Smooth muscle cell (in vitro differentiated cells): ENCODE data around the gene ANTXRL. TPM values are rescaled to one million over a fixed set of nuclear protein-coding genes. Genes with fewer than 3 reads are reported as not detected.

ENCODE experiments used
- DNase-seq: peaks from one replicate; lab custom pipeline; 2025; ENCODE audit not compliant: unreplicated experiment; lab: John Stamatoyannopoulos, UW
- H2AFZ ChIP-seq: fragments of 200-600 bp; sonication (generic); 2 replicates; pipeline ENCODE4 v1.6.0; 2016; ENCODE audit warnings: antibody characterized with exemption, low read depth, mild to moderate bottlenecking
- H3F3A ChIP-seq: fragments of 200-600 bp; sonication (generic); 2 replicates; pipeline ENCODE4 v1.6.0; 2017; ENCODE audit warnings: antibody characterized with exemption, low read depth
- H3K27ac ChIP-seq: fragments of 200-600 bp; sonication (generic); 2 replicates; pipeline ENCODE4 v1.5.1; 2016; ENCODE audit warnings: low read depth, mild to moderate bottlenecking
- H3K27me3 ChIP-seq: fragments of 200-600 bp; sonication (generic); 2 replicates; pipeline ENCODE4 v1.6.1; 2016; ENCODE audit warnings: low read depth, mild to moderate bottlenecking
- H3K36me3 ChIP-seq: fragments of 200-600 bp; sonication (generic); 2 replicates; pipeline ENCODE4 v1.5.1; 2016; ENCODE audit warnings: low read depth
- H3K4me1 ChIP-seq: fragments of 200-600 bp; sonication (generic); 2 replicates; pipeline ENCODE4 v1.5.1; 2016; ENCODE audit warnings: low read depth
- H3K4me2 ChIP-seq: fragments of 200-600 bp; sonication (generic); 2 replicates; pipeline ENCODE4 v1.6.0; 2016; ENCODE audit warnings: mild to moderate bottlenecking
- H3K4me3 ChIP-seq: fragments of 200-600 bp; sonication (generic); 2 replicates; pipeline ENCODE4 v1.5.1; 2016; ENCODE audit warnings: mild to moderate bottlenecking
- H3K79me2 ChIP-seq: fragments of 200-600 bp; sonication (generic); 2 replicates; pipeline ENCODE4 v1.6.0; 2016; ENCODE audit warnings: low read depth, mild to moderate bottlenecking
- H3K9ac ChIP-seq: fragments of 200-600 bp; sonication (generic); 2 replicates; pipeline ENCODE4 v1.6.0; 2016; ENCODE audit warnings: low read depth
- H3K9me3 ChIP-seq: fragments of 200-600 bp; sonication (generic); replicated peaks from 2 replicates; pipeline ENCODE4 v1.5.1; 2016; ENCODE audit warnings: low read depth
- H4K20me1 ChIP-seq: fragments of 200-600 bp; sonication (generic); 2 replicates; pipeline ENCODE4 v1.6.0; 2016; ENCODE audit warnings: low read depth
- CTCF ChIP-seq: fragments of 200-600 bp; sonication (generic); IDR thresholded peaks from 2 replicates; pipeline ENCODE4 v1.5.1; 2017; ENCODE audit warnings: borderline replicate concordance, mild to moderate bottlenecking, antibody characterized with exemption; ENCODE audit not compliant: insufficient read depth, poor library complexity, severe bottlenecking
- WGBS: methylation state at CpG from one replicate; pipeline ENCODE4 v1.1.7; 2016; ENCODE audit warnings: low lambda C conversion rate; 5-methylcytosine and 5-hydroxymethylcytosine counted together
- polyA plus RNA-seq: library from polyadenylated mRNA; unstranded; fragments of >200 nt; fragmentation: Nextera tagmentation; extraction: Ambion mirVana; gene quantifications from 2 replicates; pipeline ENCODE4 v1.2.1, GENCODE V29; 2016
- total RNA-seq: library from RNA; depleted of rRNA; stranded (reverse); fragments of >200 nt; gene quantifications from 2 replicates; pipeline ENCODE4 v1.2.3, GENCODE V29; 2014

ANTXRL gene
- total and polyA plus RNA-seq, 2 experiments from 2014 or later, result not detected

- H3K27ac ChIP-seq, result no peak overlapping the region
- no peaks in the 10 kb centered on the region for H3K36me3 ChIP-seq
- no peak for TF ChIP-seq CTCF
- no peaks in the 10 kb centered on the region for H3F3A ChIP-seq
- H2AFZ ChIP-seq, result no peak overlapping the region
- H3K27me3 ChIP-seq, result no peaks in the 10 kb centered on the region
- H3K4me2 ChIP-seq, result no peak overlapping the region
- DNase-seq, result no peak
- no peaks in the 10 kb centered on the region for H4K20me1 ChIP-seq
- WGBS, result 54% methylated on average over 5 of the region's 5 CpGs
- no peaks in the 10 kb centered on the region for H3K9me3 ChIP-seq
- no peak overlapping the region for H3K4me3 ChIP-seq
- no peaks in the 10 kb centered on the region for H3K79me2 ChIP-seq
- no peaks in the 10 kb centered on the region for H3K4me1 ChIP-seq
- H3K9ac ChIP-seq, result no peak overlapping the region
Observed at GRCh38 chr10:46296641-46297141, 9.9 kb downstream of the ANTXRL start.

GRCh38 chr10:46297406-46298204 is 10.8 kb downstream of the ANTXRL start:
- H3K9me3 ChIP-seq, result no peaks in the 10 kb centered on the region
- no peak overlapping the region for H3K4me2 ChIP-seq
- H3K79me2 ChIP-seq, result no peaks in the 10 kb centered on the region
- no peak for DNase-seq
- TF ChIP-seq CTCF, result no peak
- H3K27ac ChIP-seq, result no peak overlapping the region
- no peaks in the 10 kb centered on the region for H3K27me3 ChIP-seq
- no peak overlapping the region for H3K4me3 ChIP-seq
- H2AFZ ChIP-seq, result no peak overlapping the region
- no peaks in the 10 kb centered on the region for H3K36me3 ChIP-seq
- no peaks in the 10 kb centered on the region for H4K20me1 ChIP-seq
- 85% methylated on average over 16 of the region's 16 CpGs for WGBS
- no peaks in the 10 kb centered on the region for H3F3A ChIP-seq
- no peak overlapping the region for H3K9ac ChIP-seq
- no peaks in the 10 kb centered on the region for H3K4me1 ChIP-seq

- no peaks in the 10 kb centered on the region for H4K20me1 ChIP-seq
- TF ChIP-seq CTCF, result no peak
- H3K27me3 ChIP-seq, result no peaks in the 10 kb centered on the region
- no peak overlapping the region for H3K4me3 ChIP-seq
- no peaks in the 10 kb centered on the region for H3K4me1 ChIP-seq
- H3K9ac ChIP-seq, result no peak overlapping the region
- H2AFZ ChIP-seq, result no peak overlapping the region
- WGBS, result 90% methylated on average over 7 of the region's 9 CpGs
- no peak overlapping the region for H3K4me2 ChIP-seq
- no peaks in the 10 kb centered on the region for H3K79me2 ChIP-seq
- DNase-seq, result no peak
- no peak overlapping the region for H3K27ac ChIP-seq
- no peaks in the 10 kb centered on the region for H3K36me3 ChIP-seq
- H3F3A ChIP-seq, result no peaks in the 10 kb centered on the region
- H3K9me3 ChIP-seq, result no peaks in the 10 kb centered on the region
Observed at GRCh38 chr10:46298477-46299285, 11.9 kb downstream of the ANTXRL start.

GRCh38 chr10:46299286-46299535 is 12.4 kb downstream of the ANTXRL start:
- Histone ChIP-seq H3K9me3 (no peaks in the 10 kb centered on the region), H2AFZ (no peak overlapping the region), H4K20me1 (no peaks in the 10 kb centered on the region), H3K27ac (no peak overlapping the region), H3K36me3 (no peaks in the 10 kb centered on the region), H3K4me2 (no peak overlapping the region), H3K4me3 (no peak overlapping the region), H3K9ac (no peak overlapping the region), H3F3A (no peaks in the 10 kb centered on the region), H3K79me2 (no peaks in the 10 kb centered on the region), H3K27me3 (no peaks in the 10 kb centered on the region), H3K4me1 (no peaks in the 10 kb centered on the region)
- 91% methylated on average over 5 of the region's 5 CpGs for WGBS
- DNase-seq, result no peak
- no peak for TF ChIP-seq CTCF
